Mesendoderm (in vitro differentiated cells): ENCODE measurements around the gene KCND3.

ENCODE experiments used
- DNase-seq: peaks from one replicate; pipeline ENCODE4 v3.0.0; 2013
- H2AK5ac ChIP-seq: 2 replicates; pipeline ENCODE4 v1.6.1; 2013; ENCODE audit warnings: low read length, inconsistent platforms
- H2BK120ac ChIP-seq: 2 replicates; pipeline ENCODE4 v1.6.1; 2013; ENCODE audit warnings: low read depth, mild to moderate bottlenecking, low read length, moderate library complexity, mixed read lengths
- H2BK15ac ChIP-seq: replicated peaks from 2 replicates; pipeline ENCODE4 v1.6.1; 2013; ENCODE audit warnings: low read depth, mild to moderate bottlenecking, moderate library complexity
- H2BK5ac ChIP-seq: 2 replicates; pipeline ENCODE4 v1.6.1; 2013; ENCODE audit warnings: low read length, inconsistent platforms
- H3K18ac ChIP-seq: 2 replicates; pipeline ENCODE4 v1.6.1; 2013; ENCODE audit warnings: mild to moderate bottlenecking, low read length, mixed read lengths
- H3K23ac ChIP-seq: one replicate; pipeline ENCODE4 v1.6.1; 2013; ENCODE audit warnings: low read length
- H3K27ac ChIP-seq: 2 replicates; pipeline ENCODE4 v1.5.1; 2013; ENCODE audit warnings: low read depth, mild to moderate bottlenecking, inconsistent platforms, low read length, moderate library complexity
- H3K27me3 ChIP-seq: 2 replicates; pipeline ENCODE4 v1.6.1; 2013; ENCODE audit warnings: low read length, control low read depth, mild to moderate bottlenecking, inconsistent platforms; ENCODE audit not compliant: insufficient read depth, poor library complexity
- H3K36me3 ChIP-seq: 2 replicates; pipeline ENCODE4 v1.6.1; 2013; ENCODE audit warnings: low read length, inconsistent platforms; ENCODE audit not compliant: control insufficient read depth, insufficient read depth
- H3K4ac ChIP-seq: one replicate; pipeline ENCODE4 v1.6.1; 2013; ENCODE audit warnings: low read depth, mild to moderate bottlenecking, low read length, moderate library complexity
- H3K4me1 ChIP-seq: 2 replicates; pipeline ENCODE4 v1.6.1; 2013; ENCODE audit warnings: low read depth, low read length, inconsistent platforms; ENCODE audit not compliant: control insufficient read depth
- H3K4me2 ChIP-seq: 2 replicates; pipeline ENCODE4 v1.6.1; 2013; ENCODE audit warnings: low read length
- H3K4me3 ChIP-seq: 2 replicates; pipeline ENCODE4 v1.5.1; 2013; ENCODE audit warnings: mild to moderate bottlenecking, low read length
- H3K56ac ChIP-seq: one replicate; pipeline ENCODE4 v1.6.1; 2013; ENCODE audit warnings: low read length
- H3K79me1 ChIP-seq: 2 replicates; pipeline ENCODE4 v1.6.1; 2013; ENCODE audit warnings: low read length, inconsistent platforms
- H3K79me2 ChIP-seq: 2 replicates; pipeline ENCODE4 v1.6.1; 2013; ENCODE audit warnings: mild to moderate bottlenecking, low read length; ENCODE audit not compliant: control insufficient read depth, insufficient read depth
- H3K9ac ChIP-seq: 2 replicates; pipeline ENCODE4 v1.6.1; 2013; ENCODE audit warnings: low read length, inconsistent platforms
- H4K5ac ChIP-seq: one replicate; pipeline ENCODE4 v1.6.1; 2013; ENCODE audit warnings: low read length
- H4K8ac ChIP-seq: one replicate; pipeline ENCODE4 v1.6.1; 2013; ENCODE audit warnings: low read depth, mild to moderate bottlenecking, control low read depth, low read length, moderate library complexity
- WGBS: extraction: QIAGEN DNeasy Blood & Tissue Kit; methylation state at CpG from one replicate; pipeline ENCODE4 v1.1.7; 2013; ENCODE audit warnings: low lambda C conversion rate, missing lambda C conversion rate; ENCODE audit not compliant: insufficient coverage; ENCODE audit errors: extremely low coverage; 5-methylcytosine and 5-hydroxymethylcytosine counted together

The KCND3 gene

GRCh38 chr1:111968511-111968910 is 21.0 kb downstream of the KCND3 start:
- no peak for DNase-seq
- Histone ChIP-seq H2BK15ac (no peak overlapping the region), H2AK5ac (no peak overlapping the region), H4K5ac (no peak overlapping the region), H3K4me2 (no peak overlapping the region), H3K9ac (no peak overlapping the region), H3K18ac (no peak overlapping the region), H3K56ac (no peak overlapping the region), H3K27me3 (no peaks in the 10 kb centered on the region), H3K27ac (no peak overlapping the region), H3K4ac (no peak overlapping the region), H2BK120ac (no peak overlapping the region), H3K79me2 (no peaks in the 10 kb centered on the region), H3K36me3 (no peaks in the 10 kb centered on the region), H2BK5ac (no peak overlapping the region), H3K4me1 (no peaks in the 10 kb centered on the region), H3K23ac (no peak overlapping the region), H3K79me1 (no peaks in the 10 kb centered on the region), H4K8ac (no peak overlapping the region), H3K4me3 (no peak overlapping the region)
- WGBS, result no CpG with 5 or more reads among the region's 4 CpGs

- Histone ChIP-seq H2BK120ac (no peak overlapping the region), H3K9ac (no peak overlapping the region), H3K23ac (no peak overlapping the region), H2BK15ac (no peak overlapping the region), H3K27ac (no peak overlapping the region), H3K4me1 (no peaks in the 10 kb centered on the region), H3K79me2 (no peaks in the 10 kb centered on the region), H3K4me3 (no peak overlapping the region), H4K5ac (no peak overlapping the region), H3K18ac (no peak overlapping the region), H3K56ac (no peak overlapping the region), H2AK5ac (no peak overlapping the region), H3K36me3 (no peaks in the 10 kb centered on the region), H3K79me1 (no peaks in the 10 kb centered on the region), H2BK5ac (no peak overlapping the region), H3K4ac (no peak overlapping the region), H4K8ac (no peak overlapping the region), H3K27me3 (no peaks in the 10 kb centered on the region), H3K4me2 (no peak overlapping the region)
- WGBS, result no CpG with 5 or more reads among the region's 3 CpGs
- DNase-seq, result no peak
Measured at GRCh38 chr1:111967886-111968285, 21.6 kb downstream of the KCND3 start.

GRCh38 chr1:111967067-111967690 is 22.3 kb downstream of the KCND3 start:
- Histone ChIP-seq H3K18ac (no peak overlapping the region), H3K4ac (no peak overlapping the region), H3K27me3 (no peaks in the 10 kb centered on the region), H3K56ac (no peak overlapping the region), H3K9ac (no peak overlapping the region), H3K4me3 (no peak overlapping the region), H4K5ac (no peak overlapping the region), H3K4me1 (no peaks in the 10 kb centered on the region), H2BK120ac (no peak overlapping the region), H4K8ac (no peak overlapping the region), H2AK5ac (no peak overlapping the region), H2BK15ac (no peak overlapping the region), H3K27ac (no peak overlapping the region), H3K23ac (no peak overlapping the region), H3K79me2 (no peaks in the 10 kb centered on the region), H3K4me2 (no peak overlapping the region), H2BK5ac (no peak overlapping the region), H3K79me1 (no peaks in the 10 kb centered on the region), H3K36me3 (no peaks in the 10 kb centered on the region)
- DNase-seq, result no peak
- no CpG with 5 or more reads among the region's 13 CpGs for WGBS

- Histone ChIP-seq H2BK15ac (no peak overlapping the region), H3K23ac (no peak overlapping the region)
Measured at GRCh38 chr1:111965781-111966443, 23.6 kb downstream of the KCND3 start.

DNA sequence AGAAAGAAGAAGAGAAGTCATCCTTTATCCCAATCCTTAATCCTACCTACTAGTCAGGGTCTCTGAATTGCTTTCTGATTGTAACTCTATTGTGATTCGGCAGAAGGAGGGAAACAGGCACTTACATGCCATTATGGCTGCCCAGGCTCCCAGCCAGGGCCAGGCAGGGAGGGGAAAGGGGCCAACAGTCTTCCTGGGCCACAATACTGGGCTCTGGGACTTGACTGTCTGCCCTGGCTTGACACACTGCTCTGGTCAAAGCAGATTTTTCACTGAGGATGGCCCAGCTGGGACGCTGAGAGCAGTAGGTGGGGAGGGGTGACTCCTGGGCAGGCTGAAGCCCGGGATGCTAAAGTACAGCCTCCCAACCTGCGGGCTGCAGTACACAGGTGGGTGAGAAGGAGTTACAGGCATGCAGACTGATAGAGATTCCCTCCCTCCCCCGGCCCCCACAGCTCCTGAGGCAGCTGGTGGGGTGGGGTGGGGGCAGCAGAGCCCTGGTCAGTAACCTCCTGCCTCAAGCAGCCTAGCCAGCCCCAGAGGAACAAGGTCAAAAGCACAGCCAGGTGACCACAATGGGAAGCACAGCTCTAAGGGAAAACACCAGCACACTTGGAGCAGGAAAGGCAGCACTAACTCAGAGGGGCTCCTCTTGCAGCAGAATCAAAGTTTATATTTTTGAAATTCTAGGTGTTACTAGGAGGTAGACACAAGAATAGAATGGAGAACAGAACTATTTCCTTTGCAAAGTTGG is 25.3 kb downstream of the KCND3 start:
- WGBS, result no CpG with 5 or more reads among the region's 5 CpGs
- no peaks in the 10 kb centered on the region for H3K36me3 ChIP-seq

More at GRCh38 chr1:111965781-111966443, 23.6 kb downstream of the KCND3 start:
- H3K18ac ChIP-seq, result no peak overlapping the region
- no peak for DNase-seq
- H2AK5ac ChIP-seq, result no peak overlapping the region
- H3K9ac ChIP-seq, result no peak overlapping the region
- WGBS, result no CpG with 5 or more reads among the region's 5 CpGs
- H3K36me3 ChIP-seq, result no peaks in the 10 kb centered on the region
- no peak overlapping the region for H3K4me3 ChIP-seq
- no peak overlapping the region for H3K4ac ChIP-seq
- H2BK120ac ChIP-seq, result no peak overlapping the region
- no peaks in the 10 kb centered on the region for H3K27me3 ChIP-seq
- no peak overlapping the region for H3K4me2 ChIP-seq
- no peak overlapping the region for H3K27ac ChIP-seq
- no peaks in the 10 kb centered on the region for H3K79me2 ChIP-seq
- no peaks in the 10 kb centered on the region for H3K79me1 ChIP-seq
- no peak overlapping the region for H2BK5ac ChIP-seq
- H3K4me1 ChIP-seq, result no peaks in the 10 kb centered on the region
- no peak overlapping the region for H4K8ac ChIP-seq
- H3K56ac ChIP-seq, result no peak overlapping the region
- no peak overlapping the region for H4K5ac ChIP-seq

More for the DNA sequence above, 25.3 kb downstream of the KCND3 start:
- no peak overlapping the region for H3K56ac ChIP-seq
- no peak overlapping the region for H3K18ac ChIP-seq
- no peak overlapping the region for H2BK120ac ChIP-seq
- H2BK15ac ChIP-seq, result no peak overlapping the region
- DNase-seq, result no peak
- no peak overlapping the region for H3K4me2 ChIP-seq
- no peak overlapping the region for H3K9ac ChIP-seq
- H3K79me1 ChIP-seq, result no peaks in the 10 kb centered on the region
- no peak overlapping the region for H3K4me3 ChIP-seq
- no peaks in the 10 kb centered on the region for H3K79me2 ChIP-seq
- no peak overlapping the region for H2BK5ac ChIP-seq
- H3K4me1 ChIP-seq, result no peaks in the 10 kb centered on the region
- no peak overlapping the region for H4K5ac ChIP-seq
- H3K27me3 ChIP-seq, result no peaks in the 10 kb centered on the region
- no peak overlapping the region for H4K8ac ChIP-seq
- H3K23ac ChIP-seq, result no peak overlapping the region
- no peak overlapping the region for H3K27ac ChIP-seq
- H3K4ac ChIP-seq, result no peak overlapping the region
- H2AK5ac ChIP-seq, result no peak overlapping the region
